HG03045 (cell line): Measurements from ENCODE around the gene NXPH3.

Experiments
- ATAC-seq: cut with Tn5 transposase; IDR thresholded peaks from one replicate; pipeline ENCODE4 v1.9.1; 2021; ENCODE audit warnings: mild to moderate bottlenecking, moderate library complexity; ENCODE audit not compliant: unreplicated experiment

The NXPH3 gene

DNA sequence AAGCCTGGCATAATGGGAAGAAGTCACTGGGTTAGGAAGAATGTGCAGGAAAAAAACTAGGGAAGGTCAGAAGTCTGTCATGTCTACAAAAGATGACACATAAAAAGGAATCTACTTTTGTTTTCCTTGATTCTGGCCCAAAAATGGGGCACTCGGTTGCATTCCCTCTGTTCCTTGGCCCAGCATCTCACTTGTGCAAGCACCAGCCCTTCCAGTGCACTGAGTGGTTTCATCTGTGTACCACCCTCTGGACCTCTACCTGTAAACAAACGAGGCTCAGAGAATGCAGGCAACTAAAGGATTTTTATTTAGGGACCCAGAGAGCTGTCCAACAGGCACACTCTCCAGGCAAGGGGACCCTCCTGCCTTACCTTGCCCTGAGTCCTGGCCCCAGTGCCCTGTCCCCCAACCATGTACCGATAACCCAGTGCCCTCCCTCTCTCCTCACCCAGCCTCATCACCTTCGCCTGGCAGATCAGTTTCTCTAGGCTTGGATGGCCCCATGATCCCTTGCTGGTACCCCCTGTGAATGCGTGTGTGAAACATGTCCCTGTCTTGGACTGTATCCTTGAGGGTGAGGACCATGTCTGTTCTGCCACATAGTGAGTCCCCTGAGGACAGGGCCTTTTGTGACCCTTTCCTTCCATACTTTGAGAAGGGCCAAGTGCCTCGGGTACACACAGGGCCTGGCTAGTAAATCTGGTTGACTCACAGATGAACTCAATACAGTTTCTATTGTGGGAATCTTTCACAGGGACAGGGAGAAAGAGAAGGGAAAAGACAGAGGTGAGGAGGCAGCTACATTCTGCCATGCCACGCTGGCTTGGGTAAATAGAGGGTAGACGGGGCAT, 13.3 kb downstream of the NXPH3 start:
- ATAC-seq = no peak

DNA sequence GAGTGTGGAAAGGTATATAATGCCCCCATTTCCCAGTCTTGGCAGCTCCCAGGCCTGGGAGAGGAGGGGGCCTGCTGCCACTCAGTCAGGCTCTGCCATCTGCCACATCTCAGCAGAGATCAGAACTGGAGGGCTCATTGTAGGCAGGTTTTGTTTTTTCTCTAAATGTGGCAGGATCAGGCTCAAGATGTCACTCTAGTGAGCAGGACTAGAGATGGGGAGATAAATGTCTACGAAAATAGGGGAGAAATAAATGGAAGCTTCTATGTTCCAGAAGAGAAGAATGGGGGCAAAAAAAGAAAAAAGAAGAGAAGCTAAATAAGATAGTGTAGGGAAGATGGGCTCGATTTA, 13.9 kb downstream of the NXPH3 start:
- ATAC-seq = no peak

DNA sequence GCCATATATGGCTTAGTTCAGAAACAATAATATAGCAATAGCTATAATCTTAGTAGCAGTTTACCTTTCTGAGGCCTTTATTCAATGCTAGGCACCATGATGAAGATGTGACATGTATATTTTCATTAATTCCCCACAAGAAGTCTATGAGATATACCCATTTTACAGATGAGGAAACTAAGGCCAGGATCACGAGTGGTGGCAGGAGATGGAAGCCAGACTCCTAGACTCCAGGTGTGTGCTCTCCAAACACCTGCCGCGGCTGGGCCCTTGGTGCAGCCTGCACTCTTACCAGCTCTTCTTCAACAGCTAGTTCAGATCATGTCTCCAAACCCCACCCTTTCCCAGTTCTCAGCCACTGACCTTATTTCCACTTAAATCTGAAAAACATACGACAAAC, 15.2 kb downstream of the NXPH3 start:
- no peak for ATAC-seq

DNA sequence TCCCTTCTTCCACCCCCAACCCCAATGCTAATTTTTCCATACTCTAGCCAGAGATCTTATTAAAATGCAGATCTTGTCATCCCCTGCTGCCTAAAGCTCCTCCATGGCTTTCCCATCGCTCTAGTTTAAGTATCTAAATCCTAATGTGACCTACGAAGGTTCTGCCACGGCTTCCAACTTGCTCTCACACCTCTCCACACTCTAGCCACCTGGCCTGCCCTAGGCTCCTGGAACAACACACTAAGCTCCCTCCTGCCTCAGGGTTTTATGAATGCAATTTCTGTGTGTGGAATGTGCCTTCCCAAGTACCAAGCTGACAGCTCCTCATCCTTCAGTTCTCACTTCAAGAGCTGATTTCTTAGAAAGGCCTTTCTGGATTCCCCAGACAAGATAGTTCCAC, 16.6 kb downstream of the NXPH3 start:
- ATAC-seq = no peak

DNA sequence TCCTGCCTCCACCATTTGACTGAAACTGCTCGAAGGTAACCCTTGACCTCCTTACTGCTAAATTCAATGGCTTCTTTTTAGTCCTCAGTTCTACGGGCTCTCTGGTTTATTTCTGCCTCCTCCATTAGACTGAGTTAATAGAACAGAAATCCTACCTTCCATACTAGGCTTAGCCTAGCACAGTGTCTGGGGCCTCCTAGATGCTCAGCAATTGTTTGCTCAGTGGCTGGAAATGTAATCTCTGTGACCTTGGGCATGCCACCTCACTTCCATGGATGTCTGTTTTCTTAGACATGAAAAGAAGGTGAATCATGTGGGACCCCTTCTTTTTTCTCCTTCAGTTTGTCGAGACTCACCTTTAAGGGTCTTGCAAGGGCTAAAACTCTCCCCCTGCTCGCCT, 19.7 kb downstream of the NXPH3 start:
- ATAC-seq = no peak

DNA sequence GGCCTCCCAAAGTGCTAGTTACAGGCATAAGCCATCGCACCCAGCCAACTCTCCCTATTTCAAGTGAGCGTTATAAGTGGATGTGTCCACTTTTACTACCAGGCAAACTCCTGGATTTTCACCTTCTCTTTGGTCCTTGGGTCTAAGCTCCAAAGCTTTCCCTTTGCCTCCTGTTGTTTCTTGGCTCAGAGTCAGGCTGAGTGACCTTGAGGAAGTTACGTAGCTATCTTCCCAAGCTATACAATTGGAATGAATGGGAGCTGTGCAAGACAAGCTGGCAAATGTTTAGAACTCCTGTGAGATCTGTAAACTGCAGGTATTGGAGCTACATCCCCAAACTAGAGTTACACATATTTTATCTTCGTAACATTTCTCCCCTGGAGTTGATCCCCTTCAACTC, 20.3 kb downstream of the NXPH3 start:
- ATAC-seq = no peak

DNA sequence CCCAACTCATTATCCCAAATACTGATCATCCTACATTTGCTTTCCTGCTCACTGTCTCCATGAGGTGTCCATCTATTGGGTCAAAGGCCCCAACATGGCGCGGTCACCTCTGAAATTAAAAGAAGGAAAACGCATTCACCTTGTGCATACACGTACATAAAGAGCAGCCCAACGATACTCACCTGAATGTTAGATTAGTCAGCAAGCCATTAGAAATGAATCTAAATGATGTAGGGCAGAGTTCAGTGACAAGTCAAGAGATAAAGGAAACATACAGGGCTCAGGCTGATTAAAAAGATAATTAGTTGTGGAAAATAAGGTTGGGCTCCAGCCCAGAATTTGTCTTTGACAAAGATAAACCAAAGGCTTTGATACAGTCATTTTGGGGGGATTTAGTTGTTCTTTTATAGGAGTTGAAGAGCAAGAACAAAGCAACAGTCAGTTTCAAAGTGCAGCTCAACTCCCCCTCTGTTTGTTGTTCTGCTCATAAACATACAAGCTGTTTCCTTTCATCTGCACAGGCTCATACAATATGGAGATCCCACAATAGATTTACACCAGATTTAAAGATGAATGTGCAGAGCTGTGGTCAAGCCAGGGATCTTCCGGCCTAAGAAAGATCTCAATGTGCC, 21.1 kb downstream of the NXPH3 start:
- ATAC-seq = no peak

DNA sequence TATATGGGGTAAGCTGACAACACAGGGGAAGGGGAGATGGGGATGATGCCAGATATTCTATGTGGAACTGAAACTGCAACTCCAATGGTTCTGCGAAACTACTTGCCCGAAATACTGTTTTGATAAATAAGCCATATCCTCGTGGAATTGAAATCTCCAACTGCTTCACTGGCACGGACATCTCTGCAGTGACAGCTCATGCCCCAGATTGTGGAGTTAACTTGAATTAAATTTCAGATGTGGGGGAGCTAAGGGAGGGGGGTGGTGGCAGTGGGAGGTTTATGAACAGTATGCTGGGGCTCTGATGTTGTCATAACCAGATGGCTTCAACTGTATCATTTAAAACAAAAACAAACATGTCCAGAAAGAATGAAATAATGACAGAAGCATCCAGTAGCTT, 21.8 kb downstream of the NXPH3 start:
- no peak for ATAC-seq

DNA sequence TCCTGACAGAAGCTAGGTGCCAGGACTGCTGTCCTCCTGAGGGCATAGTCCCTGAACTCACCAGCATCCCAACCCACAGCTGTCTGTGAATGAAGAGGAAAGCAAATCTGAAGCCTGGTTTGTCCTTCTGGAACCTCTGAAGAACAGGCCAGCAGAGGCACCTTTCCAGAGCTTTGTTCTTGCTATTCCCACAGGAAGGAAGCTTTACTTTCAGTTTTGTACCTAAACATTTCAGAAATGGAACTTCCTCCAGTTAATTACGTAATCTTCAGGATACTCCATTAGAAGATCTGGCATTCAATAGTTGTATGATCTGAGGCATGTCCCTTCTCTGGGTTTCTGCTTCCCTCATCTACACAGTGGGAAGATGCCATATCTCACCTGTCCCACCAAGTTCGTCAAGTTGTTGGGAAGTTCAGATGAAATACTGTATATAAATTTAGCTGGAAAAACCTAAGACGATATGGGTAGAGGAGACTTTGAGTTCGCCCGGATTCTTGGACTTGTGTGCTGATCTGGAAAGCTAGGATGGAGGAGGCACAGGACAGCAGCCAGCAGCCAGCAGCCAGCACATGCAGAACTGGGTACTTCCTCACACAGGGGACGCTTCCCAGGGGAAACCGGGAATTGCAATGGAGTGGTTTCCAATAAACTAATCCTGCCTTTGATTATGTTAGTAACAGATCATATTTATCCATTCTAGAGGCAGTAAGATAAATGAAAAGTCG, 22.4 kb downstream of the NXPH3 start:
- no peak for ATAC-seq

DNA sequence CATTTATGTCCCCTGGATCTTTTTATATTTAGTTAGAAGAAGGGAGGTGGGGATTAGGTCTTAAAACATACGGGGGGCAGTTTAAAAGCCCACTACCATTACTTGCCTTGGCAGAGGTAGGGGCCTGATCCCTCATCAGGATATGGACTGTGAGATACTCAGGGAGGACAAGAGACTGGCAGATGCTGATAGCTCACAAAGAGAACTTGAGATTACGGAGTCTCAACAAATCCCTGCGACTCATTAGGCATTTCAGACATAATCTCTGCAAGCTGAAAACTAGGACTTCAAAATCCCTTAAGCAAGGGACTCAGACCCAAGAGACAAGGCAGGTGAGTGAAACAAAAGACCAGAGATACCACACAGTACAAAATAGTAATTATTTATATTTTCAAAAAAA, 23.2 kb downstream of the NXPH3 start:
- ATAC-seq = no peak

DNA sequence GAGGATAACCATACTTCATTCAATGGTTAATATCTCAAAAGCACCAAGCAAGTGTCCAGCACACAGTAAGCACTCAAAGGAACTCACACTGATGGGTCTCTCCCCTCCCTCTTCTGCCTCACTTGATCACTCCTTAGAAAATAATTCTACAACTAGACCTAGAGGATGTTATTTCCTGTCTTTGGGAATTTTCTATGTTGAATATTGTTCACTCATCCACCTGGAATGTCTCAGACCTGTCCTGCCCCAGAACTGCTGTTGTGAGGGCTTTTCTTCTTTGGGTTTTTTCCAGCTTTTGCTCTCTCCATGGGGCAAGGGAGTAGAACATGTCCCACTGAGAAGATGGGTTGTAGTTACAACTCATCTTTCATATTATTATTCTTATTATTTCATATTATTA, 25.3 kb downstream of the NXPH3 start:
- no peak for ATAC-seq

DNA sequence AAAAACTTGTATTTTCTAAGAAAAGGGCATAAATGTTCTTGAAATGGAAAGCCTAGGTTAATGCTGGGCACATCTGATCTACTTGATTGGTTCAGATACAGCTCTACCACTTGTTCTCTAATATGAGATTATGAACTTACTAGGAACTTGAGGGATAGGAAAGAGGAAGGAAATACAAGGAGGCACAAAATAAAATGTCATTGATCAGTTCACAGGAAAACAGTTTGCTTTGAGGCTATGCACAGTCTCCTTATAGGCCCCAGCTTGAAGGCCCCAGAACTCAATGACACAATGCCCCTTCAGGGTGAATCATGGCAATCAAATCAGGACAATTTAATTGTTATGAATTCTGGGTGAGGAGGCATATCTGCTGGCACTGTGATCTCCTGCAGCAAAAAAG, 27.1 kb downstream of the NXPH3 start:
- no peak for ATAC-seq

DNA sequence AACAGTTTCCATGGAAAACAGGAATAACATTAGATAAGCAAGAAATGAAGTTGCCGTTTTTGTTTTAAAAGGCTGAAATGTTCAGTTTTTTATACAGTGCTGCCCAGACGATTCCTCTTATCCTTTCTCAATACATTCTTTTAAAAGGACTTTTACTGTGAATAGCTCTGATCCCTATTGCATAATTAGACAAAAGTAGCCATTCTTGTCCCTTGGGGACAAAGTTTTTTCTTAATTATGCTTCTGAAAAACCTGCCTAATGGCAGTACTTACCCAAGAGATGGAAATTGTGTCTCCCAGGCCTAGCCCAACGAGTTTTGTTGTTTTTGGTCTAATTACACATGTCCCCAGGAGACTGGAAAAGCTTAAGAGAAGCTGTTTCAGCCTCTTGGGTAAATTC, 27.6 kb downstream of the NXPH3 start:
- no peak for ATAC-seq

DNA sequence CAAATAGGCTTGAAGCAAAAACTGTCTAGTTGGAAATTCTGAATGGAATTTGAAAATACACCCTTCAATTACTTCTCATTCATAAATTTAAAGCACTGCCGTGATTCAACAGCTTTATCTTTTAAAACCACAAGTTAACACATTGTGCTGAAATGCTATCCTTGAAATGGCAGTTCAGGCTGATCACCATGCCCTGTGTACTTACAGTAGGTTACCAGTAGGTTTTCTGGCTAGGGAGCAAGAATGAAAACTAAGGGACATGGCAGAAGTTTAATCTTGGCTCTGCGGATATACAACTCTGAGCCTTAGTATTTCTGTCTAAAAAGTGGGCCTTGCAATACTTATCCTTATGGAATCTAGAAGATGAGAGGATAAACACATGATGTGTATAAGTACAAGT, 28.0 kb downstream of the NXPH3 start:
- no peak for ATAC-seq

DNA sequence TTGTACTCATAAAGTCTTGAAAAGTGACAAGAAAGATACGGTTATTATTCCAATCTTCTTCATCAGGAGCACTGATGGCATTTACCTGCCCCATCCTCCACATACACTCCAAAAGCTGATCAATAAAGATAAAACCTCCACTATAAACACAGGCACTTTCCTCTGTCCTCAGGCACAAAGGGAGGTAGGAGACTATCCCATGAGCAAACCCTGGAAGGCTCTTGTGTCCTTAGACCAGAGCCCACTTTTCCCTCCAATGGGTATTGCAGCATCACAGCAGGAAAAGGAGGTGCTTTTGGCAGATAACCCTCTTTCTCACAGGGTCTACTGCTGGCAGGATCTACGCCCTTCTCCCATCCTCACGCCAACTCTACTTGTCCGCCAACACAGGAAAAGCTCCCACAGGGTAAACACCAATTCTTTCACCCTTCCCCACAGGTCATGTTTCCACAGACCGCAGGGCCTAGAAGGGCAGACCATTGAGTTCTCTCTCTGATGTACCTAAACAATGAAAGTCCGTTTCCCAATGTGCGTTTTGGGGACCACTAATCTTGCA, 28.7 kb downstream of the NXPH3 start:
- ATAC-seq = no peak

DNA sequence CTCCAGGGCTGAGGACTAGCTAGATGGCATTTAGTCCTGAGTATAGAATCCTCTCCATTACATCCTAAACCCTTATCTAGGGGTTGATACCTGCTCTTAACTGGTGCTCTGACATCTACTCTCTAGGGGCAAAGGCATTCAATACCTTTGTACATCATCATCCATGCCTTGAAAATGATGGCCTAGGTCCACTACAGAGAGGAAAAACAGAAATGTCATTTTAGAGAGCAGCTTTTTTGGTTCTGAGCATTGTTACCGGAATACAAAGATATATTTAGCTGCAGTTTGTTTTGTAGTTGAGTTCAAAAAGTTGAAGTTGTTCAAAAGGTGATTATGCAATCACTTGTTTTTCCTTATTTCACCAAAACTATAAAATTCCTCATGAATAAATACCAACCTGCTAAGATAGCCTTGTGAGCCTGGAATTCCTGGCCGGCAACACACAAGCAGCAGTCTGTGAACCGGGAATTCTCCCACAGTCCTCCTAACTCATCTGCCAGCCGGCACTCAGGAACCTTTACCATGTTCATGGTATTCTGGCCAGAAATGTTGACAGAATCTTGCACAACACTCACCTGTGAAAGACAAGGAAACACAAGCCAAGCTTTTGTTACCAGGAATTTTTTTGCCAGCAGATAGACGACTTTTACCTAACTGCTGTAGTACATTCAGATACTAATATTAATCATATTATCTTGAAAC, 35.4 kb downstream of the NXPH3 start:
- ATAC-seq = no peak

DNA sequence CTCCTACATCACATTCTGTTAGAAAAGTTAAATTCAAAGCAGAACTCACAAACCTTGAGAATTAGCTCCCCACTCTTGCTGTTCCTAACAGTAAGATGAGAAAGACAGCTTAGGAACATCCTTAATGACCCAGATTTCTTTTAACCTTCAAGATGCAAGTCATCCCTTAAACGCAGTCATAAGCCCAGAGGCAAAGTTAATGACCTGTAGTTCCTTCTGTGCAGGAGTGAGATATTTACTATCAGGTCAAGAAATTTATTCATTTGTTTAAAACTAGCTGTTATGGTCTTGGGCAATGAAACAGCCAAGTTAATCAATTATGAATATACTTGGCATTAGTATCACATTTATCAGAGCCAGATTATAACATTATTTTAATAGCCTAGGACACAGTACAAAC, 37.1 kb downstream of the NXPH3 start:
- ATAC-seq = no peak

DNA sequence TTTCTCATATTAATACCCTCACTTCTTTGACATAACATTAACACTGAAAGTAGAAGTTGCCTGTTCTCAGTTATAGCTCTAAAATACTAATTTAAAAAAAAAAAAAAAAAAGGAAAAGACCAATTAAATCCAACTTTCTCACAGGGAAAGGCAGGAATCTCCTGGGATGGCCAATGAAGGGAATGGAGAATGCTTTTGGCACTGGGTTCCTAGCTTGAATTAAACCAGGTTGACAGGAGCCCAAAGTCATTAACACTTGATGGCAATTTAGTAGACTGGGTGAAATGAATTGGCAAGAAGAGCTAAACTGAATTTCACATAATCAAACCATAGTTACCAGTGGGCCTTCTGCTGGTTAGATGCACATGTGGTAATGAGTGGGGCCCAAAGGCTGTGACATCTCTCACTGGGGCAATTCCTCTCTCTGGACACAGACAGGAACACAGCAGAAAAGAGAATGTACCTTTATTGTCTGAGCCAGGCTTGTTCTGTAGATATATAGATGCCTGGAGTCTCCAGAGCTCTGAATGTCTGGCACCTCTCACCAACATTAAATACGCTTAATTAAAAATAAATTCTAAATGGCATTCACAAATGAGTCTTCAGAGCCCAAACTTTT, 37.6 kb downstream of the NXPH3 start:
- no peak for ATAC-seq

DNA sequence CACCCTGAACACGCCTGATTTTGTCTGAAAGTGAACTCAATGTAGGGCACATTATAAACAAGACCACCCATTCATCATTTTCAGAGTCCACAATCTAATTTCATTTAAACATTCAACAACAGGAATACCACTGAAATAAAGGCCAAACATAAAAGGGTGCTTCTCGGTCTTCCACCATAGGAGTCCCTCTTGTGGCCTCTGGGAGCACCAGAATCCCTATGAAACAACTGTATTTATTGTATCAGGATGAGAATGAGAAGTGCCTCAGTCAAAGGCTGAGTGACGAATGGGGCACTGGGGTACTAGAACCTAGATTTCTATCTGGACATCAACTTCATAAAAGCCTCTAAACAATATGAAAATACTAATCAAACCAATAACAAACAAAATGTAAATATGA, 40.4 kb downstream of the NXPH3 start:
- ATAC-seq = no peak

DNA sequence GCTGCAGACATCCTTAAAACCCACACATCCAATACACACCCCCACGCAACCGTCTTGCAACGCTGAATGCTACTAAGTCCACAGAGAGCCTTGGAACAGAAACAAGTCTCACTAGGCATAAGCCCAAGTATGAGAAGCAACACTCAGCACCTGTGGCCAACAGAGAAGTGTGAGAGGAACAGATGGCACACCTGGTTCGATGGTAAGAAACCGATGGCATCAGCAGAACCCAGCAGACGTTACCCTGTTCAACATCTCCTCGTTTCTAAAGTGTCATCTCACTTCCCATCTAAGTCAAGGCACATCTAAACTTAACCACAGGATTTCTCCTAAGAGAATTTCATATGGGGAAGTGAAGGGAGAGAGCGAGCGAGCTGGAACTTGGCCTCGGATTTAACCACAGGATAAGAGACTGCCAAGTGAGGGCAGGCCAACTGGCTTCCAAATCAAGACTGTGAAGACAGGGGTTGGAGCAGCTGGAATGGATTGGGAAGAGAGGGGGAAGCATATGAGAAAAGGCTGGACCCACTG, 41.0 kb downstream of the NXPH3 start:
- ATAC-seq = no peak
